HG03108 (cell line): ENCODE data around the gene GLI3.

Experiments
- ATAC-seq: cut with Tn5 transposase; IDR thresholded peaks from one replicate; pipeline ENCODE4 v1.9.1; 2021; ENCODE audit warnings: moderate library complexity; ENCODE audit not compliant: unreplicated experiment

GLI3 gene

GRCh38 chr7:42049761-42050160 lies 187.2 kb downstream of the GLI3 start:
- ATAC-seq = no peak

GRCh38 chr7:42046483-42046882 lies 190.5 kb downstream of the GLI3 start:
- no peak for ATAC-seq

DNA sequence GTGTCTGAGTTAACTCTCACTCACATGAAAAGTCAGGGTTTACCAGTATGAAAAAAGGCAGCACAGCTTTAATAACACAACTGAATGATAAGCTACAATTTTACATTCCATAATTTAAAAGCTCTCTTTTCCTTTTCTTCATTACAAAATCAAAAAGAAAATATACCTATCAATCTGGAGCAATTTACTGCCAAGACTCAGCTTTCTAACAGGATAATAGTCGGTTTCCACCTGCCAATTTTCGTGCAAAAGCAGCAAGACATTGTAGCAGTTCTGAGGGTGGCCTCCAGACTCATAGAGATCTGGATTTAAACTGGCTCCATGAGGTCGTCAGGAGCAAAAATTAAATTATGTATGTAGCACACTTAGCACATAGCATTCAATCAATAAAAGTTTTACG lies 191.0 kb downstream of the GLI3 start:
- ATAC-seq = no peak

GRCh38 chr7:42039921-42040320 lies 197.1 kb downstream of the GLI3 start:
- ATAC-seq = no peak

- no peak for ATAC-seq
Measured at GRCh38 chr7:42035210-42035609, 201.8 kb downstream of the GLI3 start.

GRCh38 chr7:42033480-42033879 lies 203.5 kb downstream of the GLI3 start:
- ATAC-seq = no peak

DNA sequence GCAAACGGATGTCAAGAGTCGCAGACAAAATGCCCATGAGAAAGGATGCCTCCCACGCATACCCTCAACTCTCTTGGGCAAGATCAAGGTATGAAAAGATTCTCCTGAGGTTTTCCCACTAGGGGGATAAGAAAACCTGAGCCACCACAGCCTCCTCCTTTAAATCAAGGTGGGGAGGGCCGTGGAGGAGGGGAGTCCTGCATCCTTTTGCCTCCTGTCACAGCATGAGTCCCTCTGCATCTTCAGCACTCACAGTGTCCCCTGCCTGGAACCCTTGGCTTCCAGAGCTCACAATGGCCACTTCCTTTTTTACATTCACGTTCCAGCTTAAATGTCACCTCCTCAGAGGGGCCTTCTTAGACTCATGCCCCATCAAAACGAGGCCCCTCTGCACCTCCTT lies 207.6 kb downstream of the GLI3 start:
- no peak for ATAC-seq

GRCh38 chr7:42027521-42027920 lies 209.5 kb downstream of the GLI3 start:
- no peak for ATAC-seq

GRCh38 chr7:42026622-42027197 lies 210.3 kb downstream of the GLI3 start:
- ATAC-seq = no peak

- ATAC-seq = no peak
Measured at GRCh38 chr7:42025635-42026375, 211.2 kb downstream of the GLI3 start.

GRCh38 chr7:42024537-42024936 lies 212.5 kb downstream of the GLI3 start:
- ATAC-seq = no peak

- no peak for ATAC-seq
Measured at GRCh38 chr7:42023262-42023661, 213.7 kb downstream of the GLI3 start.

- no peak for ATAC-seq
Measured at GRCh38 chr7:42022791-42023190, 214.2 kb downstream of the GLI3 start.

DNA sequence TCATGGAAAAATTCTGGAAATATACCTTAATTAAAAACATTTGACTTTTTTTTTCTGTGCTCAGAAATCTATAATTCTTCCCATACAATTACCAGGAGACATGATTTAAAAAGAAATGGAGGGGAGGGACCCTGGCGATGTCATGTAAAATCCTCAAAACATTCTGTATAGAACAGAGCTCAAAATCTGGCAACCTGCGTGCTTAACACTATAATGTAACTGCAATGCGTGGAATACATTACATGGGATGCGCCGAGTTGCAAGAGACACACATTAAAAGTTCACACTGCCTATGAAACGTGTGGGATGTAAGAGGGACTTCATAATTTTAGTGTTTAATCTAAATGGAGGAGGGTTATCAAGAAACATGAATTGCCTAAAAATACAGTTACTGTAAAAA lies 215.0 kb downstream of the GLI3 start:
- ATAC-seq = no peak

- no peak for ATAC-seq
Measured at GRCh38 chr7:42021631-42022030, 215.4 kb downstream of the GLI3 start.

DNA sequence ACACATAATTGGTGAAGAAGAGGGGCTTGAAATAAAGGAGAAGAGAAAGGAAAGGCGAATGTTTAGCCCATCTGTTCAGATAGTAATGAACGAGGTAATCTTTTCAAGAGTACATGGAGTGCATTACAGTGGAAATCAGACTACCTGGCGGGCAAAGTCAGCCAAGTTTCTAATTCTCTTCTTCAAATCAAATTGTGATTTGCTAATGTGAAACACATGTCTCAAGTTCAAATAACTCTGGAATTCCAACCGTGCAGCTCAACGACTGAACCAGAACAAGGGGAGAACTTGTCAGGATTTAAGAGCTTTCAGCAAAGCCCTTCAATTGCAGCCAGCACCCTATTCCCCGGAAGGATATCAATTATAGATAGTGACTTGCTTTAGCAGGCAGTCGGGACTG lies 216.9 kb downstream of the GLI3 start:
- ATAC-seq = no peak

- no peak for ATAC-seq
Measured at GRCh38 chr7:42017349-42017986, 219.5 kb downstream of the GLI3 start.

- ATAC-seq = no peak
Measured at GRCh38 chr7:42016517-42016916, 220.5 kb downstream of the GLI3 start.

DNA sequence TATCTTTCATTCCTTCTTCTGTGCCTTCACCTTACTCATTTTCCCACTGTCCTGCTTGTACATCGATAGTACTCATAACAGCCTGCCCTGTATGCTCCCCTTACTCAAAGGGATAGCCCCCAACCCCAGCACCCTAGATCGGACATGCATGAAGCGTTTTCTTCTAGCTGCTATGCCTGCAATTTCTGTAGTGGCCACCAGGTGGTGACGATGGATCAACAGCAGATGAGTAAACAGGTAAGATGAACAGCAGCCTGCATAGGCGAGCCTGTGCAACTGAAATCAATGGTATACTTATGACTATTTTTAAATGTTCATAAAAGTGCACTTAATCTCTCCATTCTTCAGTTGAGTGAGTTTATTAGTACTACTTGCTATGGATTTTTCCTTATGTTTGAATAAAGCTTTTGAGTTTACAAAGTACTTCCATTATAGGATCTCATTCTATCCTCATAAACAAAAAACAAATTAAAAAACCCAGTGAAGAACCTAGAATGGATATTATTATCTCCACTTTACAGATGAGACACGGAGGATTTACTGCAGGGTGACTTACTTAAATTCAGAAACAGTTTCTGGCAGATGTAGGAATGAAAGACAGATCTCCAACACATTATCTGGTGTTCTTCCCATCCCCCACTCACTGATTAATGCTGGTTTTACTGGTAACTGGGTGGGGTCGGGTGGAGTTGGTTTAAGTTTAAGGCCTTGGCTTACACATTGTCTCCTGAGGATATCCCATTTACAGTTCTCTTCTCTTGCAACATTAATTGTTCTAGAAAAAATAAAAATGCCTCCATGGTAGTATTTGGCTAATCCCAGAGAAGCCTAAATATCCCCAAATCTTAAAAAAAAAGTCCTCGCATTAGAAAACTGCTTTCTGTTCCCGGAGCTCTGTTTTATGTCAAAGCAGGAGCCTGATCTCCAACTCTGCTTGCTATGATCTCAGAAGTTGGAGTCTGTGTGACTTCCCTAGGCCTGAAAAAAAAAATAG lies 222.1 kb downstream of the GLI3 start:
- no peak for ATAC-seq

DNA sequence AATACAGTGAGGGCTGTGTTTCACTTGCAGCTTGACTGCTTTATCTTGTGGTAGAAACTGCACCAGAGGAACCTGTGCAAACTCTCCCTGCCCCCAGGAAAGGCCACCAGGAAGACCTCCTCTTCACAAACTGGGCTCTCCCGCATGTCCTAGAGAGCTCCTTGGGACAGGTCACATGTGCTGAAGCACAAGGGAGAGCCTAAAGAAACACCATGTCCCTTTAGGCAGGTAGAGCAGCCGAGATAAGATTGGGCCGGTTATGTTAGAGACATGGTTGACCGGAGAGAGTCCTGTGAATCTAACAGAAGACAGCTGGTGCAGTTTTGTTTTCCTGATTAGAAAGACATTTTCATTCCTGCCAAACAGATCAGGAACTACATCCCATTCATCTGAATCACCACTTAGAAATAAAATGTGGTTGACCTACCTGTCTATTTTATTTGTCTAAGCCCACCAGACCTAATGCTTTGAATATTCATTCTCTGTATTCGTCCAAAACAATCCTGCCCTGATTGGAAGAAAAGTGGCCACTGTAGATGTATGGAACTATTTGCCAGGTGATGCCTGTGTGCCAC lies 224.1 kb downstream of the GLI3 start:
- no peak for ATAC-seq

DNA sequence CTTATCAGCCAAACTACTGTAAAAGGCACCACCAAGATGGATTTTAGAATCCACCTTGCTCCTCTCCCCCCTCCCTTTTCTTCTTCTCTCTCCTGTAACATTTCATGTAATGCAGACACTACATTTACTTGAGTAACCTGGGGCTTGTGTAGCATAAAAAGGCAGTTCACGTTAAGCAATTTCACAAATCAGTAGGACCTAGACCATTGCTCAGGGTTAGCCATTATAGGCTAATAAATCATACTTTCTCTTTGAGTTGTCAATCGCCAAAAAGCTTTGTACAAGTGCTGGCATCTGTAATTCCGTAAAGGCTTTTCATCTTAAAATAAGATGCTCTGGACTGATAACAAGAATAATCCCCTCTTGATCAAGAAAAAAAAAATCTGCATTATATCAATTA lies 224.7 kb downstream of the GLI3 start:
- ATAC-seq = no peak
